Astrocyte (in vitro differentiated cells and primary cell): ENCODE results near the gene LCLAT1. TPM values are rescaled to one million over a fixed set of nuclear protein-coding genes. Genes with fewer than 3 reads are reported as not detected.

Source experiments
- DNase-seq: peaks from one replicate; pipeline ENCODE4 v3.0.0-alpha.2; 2010; ENCODE audit warnings: low read depth
- FAIRE-seq: peaks from 2 replicates; lab custom pipeline; 2011; peaks lifted over from hg19 to GRCh38; lab: Jason Lieb, UNC
- H2AFZ ChIP-seq: 2 replicates; pipeline ENCODE4 v1.6.0; 2012; ENCODE audit warnings: low read depth, low read length, inconsistent platforms
- H3K27ac ChIP-seq: 2 replicates; pipeline ENCODE4 v1.5.1; 2011; ENCODE audit warnings: low read depth, low read length, inconsistent platforms
- H3K27me3 ChIP-seq: 2 replicates; pipeline ENCODE4 v1.6.0; 2011; ENCODE audit warnings: low read length, inconsistent platforms; ENCODE audit not compliant: insufficient read depth
- H3K36me3 ChIP-seq: 2 replicates; pipeline ENCODE4 v1.5.1; 2011; ENCODE audit warnings: low read length, inconsistent platforms; ENCODE audit not compliant: insufficient read depth
- H3K4me1 ChIP-seq: 2 replicates; pipeline ENCODE4 v1.5.1; 2011; ENCODE audit warnings: low read length, inconsistent platforms; ENCODE audit not compliant: insufficient read depth
- H3K4me2 ChIP-seq: 2 replicates; pipeline ENCODE4 v1.6.0; 2012; ENCODE audit warnings: low read length, inconsistent platforms
- H3K4me3 ChIP-seq: 2 replicates; pipeline ENCODE4 v1.5.1; 2011; ENCODE audit warnings: low read depth, mild to moderate bottlenecking, low read length, inconsistent platforms; ENCODE audit not compliant: insufficient read depth
- H3K79me2 ChIP-seq: 2 replicates; pipeline ENCODE4 v1.6.0; 2012; ENCODE audit warnings: mild to moderate bottlenecking, low read length, inconsistent platforms; ENCODE audit not compliant: insufficient read depth
- H3K9ac ChIP-seq: 2 replicates; pipeline ENCODE4 v1.6.0; 2012; ENCODE audit warnings: mild to moderate bottlenecking, low read length, inconsistent platforms
- H3K9me3 ChIP-seq: 2 replicates; pipeline ENCODE4 v1.5.1; 2012; ENCODE audit warnings: low read depth, mild to moderate bottlenecking, low read length, inconsistent platforms; ENCODE audit not compliant: insufficient read depth
- H4K20me1 ChIP-seq: 2 replicates; pipeline ENCODE4 v1.6.0; 2012; ENCODE audit warnings: low read length, inconsistent platforms; ENCODE audit not compliant: insufficient read depth
- H3K27ac Mint-ChIP-seq: one replicate; pipeline ENCODE4 v1.8.0; 2021; ENCODE audit warnings: mild to moderate bottlenecking, mixed read lengths; ENCODE audit not compliant: unreplicated experiment
- H3K27me3 Mint-ChIP-seq: one replicate; pipeline ENCODE4 v1.8.0; 2021; ENCODE audit warnings: low read depth, mixed read lengths; ENCODE audit not compliant: unreplicated experiment
- H3K36me3 Mint-ChIP-seq: one replicate; pipeline ENCODE4 v1.8.0; 2021; ENCODE audit warnings: low read depth, mixed read lengths; ENCODE audit not compliant: unreplicated experiment
- H3K4me1 Mint-ChIP-seq: one replicate; pipeline ENCODE4 v1.8.0; 2021; ENCODE audit warnings: low read depth, mixed read lengths; ENCODE audit not compliant: unreplicated experiment
- H3K4me3 Mint-ChIP-seq: one replicate; pipeline ENCODE4 v1.8.0; 2021; ENCODE audit warnings: mild to moderate bottlenecking, moderate library complexity, mixed read lengths; ENCODE audit not compliant: unreplicated experiment
- H3K9me3 Mint-ChIP-seq: one replicate; pipeline ENCODE4 v1.8.0; 2021; ENCODE audit warnings: mild to moderate bottlenecking, mixed read lengths; ENCODE audit not compliant: unreplicated experiment
- CTCF ChIP-seq: IDR thresholded peaks from 2 replicates; pipeline ENCODE4 v1.5.1; 2011; ENCODE audit warnings: low read depth, mild to moderate bottlenecking, inconsistent platforms, low read length, moderate library complexity; ENCODE audit not compliant: insufficient read depth
- EZH2 ChIP-seq: IDR thresholded peaks from 2 replicates; pipeline ENCODE4 v1.6.1; 2012; ENCODE audit warnings: mild to moderate bottlenecking, low read length, inconsistent platforms; ENCODE audit not compliant: insufficient read depth
- total RNA-seq: library from RNA; stranded (reverse); gene quantifications from 2 replicates; pipeline ENCODE4 v1.2.1, GENCODE V29; 2021

LCLAT1 gene
- total RNA-seq, 1 donor from 2014 or later = 17.5 TPM

- Histone ChIP-seq H3K27ac (no peak overlapping the region), H3K9ac (no peak overlapping the region), H4K20me1 (no peaks in the 10 kb centered on the region), H3K79me2 (no peaks in the 10 kb centered on the region), H3K36me3 (no peaks in the 10 kb centered on the region), H2AFZ (no peak overlapping the region), H3K9me3 (no peaks in the 10 kb centered on the region), H3K4me3 (no peak overlapping the region), H3K4me2 (no peak overlapping the region), H3K4me1 (no peaks in the 10 kb centered on the region), H3K27me3 (no peaks in the 10 kb centered on the region)
- FAIRE-seq (no peak), DNase-seq (no peak)
- no peak overlapping the region for H3K4me3 Mint-ChIP-seq
- H3K4me1 Mint-ChIP-seq = no peaks in the 10 kb centered on the region
- H3K9me3 Mint-ChIP-seq = peaks cover 1% of the 10 kb centered on the region
- H3K27me3 Mint-ChIP-seq = no peaks in the 10 kb centered on the region
- no peak overlapping the region for H3K27ac Mint-ChIP-seq
- peaks cover 3% of the 10 kb centered on the region for H3K36me3 Mint-ChIP-seq
- no peak for TF ChIP-seq EZH2
- TF ChIP-seq CTCF = no peak
Observed at GRCh38 chr2:30583204-30583749, 136.2 kb downstream of the LCLAT1 start.

- H3K36me3 Mint-ChIP-seq = peaks cover 3% of the 10 kb centered on the region
- H3K36me3 ChIP-seq = no peaks in the 10 kb centered on the region
- H3K9me3 Mint-ChIP-seq = peaks cover 2% of the 10 kb centered on the region
- no peak for DNase-seq
- no peak overlapping the region for H3K27ac ChIP-seq
- no peaks in the 10 kb centered on the region for H4K20me1 ChIP-seq
- no peaks in the 10 kb centered on the region for H3K27me3 Mint-ChIP-seq
- H3K9ac ChIP-seq = no peak overlapping the region
- FAIRE-seq = peak; percentile 5
- H3K27ac Mint-ChIP-seq = no peak overlapping the region
- no peaks in the 10 kb centered on the region for H3K4me1 Mint-ChIP-seq
- no peak overlapping the region for H2AFZ ChIP-seq
- H3K4me3 Mint-ChIP-seq = no peak overlapping the region
- H3K4me1 ChIP-seq = no peaks in the 10 kb centered on the region
- TF ChIP-seq CTCF (no peak), EZH2 (no peak)
- no peaks in the 10 kb centered on the region for H3K9me3 ChIP-seq
- no peak overlapping the region for H3K4me2 ChIP-seq
- H3K79me2 ChIP-seq = no peaks in the 10 kb centered on the region
- H3K27me3 ChIP-seq = no peaks in the 10 kb centered on the region
- H3K4me3 ChIP-seq = no peak overlapping the region
Observed at GRCh38 chr2:30584116-30584515, 137.1 kb downstream of the LCLAT1 start.

GRCh38 chr2:30588994-30589393, 141.9 kb downstream of the LCLAT1 start:
- H2AFZ ChIP-seq = no peak overlapping the region
- no peak overlapping the region for H3K9ac ChIP-seq
- TF ChIP-seq EZH2 (no peak), CTCF (no peak)
- H3K4me1 Mint-ChIP-seq = no peaks in the 10 kb centered on the region
- no peak for FAIRE-seq
- no peaks in the 10 kb centered on the region for H3K4me1 ChIP-seq
- H3K27me3 ChIP-seq = no peaks in the 10 kb centered on the region
- no peaks in the 10 kb centered on the region for H3K9me3 ChIP-seq
- peaks cover 2% of the 10 kb centered on the region for H3K9me3 Mint-ChIP-seq
- H3K4me3 Mint-ChIP-seq = no peak overlapping the region
- no peaks in the 10 kb centered on the region for H3K36me3 ChIP-seq
- H3K27ac Mint-ChIP-seq = no peak overlapping the region
- no peaks in the 10 kb centered on the region for H3K79me2 ChIP-seq
- no peak for DNase-seq
- no peaks in the 10 kb centered on the region for H3K27me3 Mint-ChIP-seq
- no peak overlapping the region for H3K4me3 ChIP-seq
- no peak overlapping the region for H3K4me2 ChIP-seq
- H4K20me1 ChIP-seq = no peaks in the 10 kb centered on the region
- peaks cover 2% of the 10 kb centered on the region for H3K36me3 Mint-ChIP-seq
- no peak overlapping the region for H3K27ac ChIP-seq
